HTERT RPE-1 (cell line): ENCODE data around the gene CACNA1B.
"Not testable (repeated sequence)": the region's sequence is repeated elsewhere in the genome, so short reads cannot be mapped to it uniquely, and the experiment has no call there.

Experiments
- in situ Hi-C: fragments of 300-500 bp; cut with MboI; formaldehyde crosslinking; loops from 4 replicates; pipeline ENCODE4 v1.14.3; 2020; ENCODE audit warnings: low sequenced_read_pairs

CACNA1B gene

GRCh38 chr9:138105561-138106505 lies 228.3 kb downstream of the CACNA1B start:
- in situ Hi-C loops: no loop called here

- in situ Hi-C loops: not testable (repeated sequence)
Observed at GRCh38 chr9:138107039-138107438, 229.5 kb downstream of the CACNA1B start.

GRCh38 chr9:138111607-138112006 lies 234.0 kb downstream of the CACNA1B start:
- in situ Hi-C loops: no loop called here

DNA sequence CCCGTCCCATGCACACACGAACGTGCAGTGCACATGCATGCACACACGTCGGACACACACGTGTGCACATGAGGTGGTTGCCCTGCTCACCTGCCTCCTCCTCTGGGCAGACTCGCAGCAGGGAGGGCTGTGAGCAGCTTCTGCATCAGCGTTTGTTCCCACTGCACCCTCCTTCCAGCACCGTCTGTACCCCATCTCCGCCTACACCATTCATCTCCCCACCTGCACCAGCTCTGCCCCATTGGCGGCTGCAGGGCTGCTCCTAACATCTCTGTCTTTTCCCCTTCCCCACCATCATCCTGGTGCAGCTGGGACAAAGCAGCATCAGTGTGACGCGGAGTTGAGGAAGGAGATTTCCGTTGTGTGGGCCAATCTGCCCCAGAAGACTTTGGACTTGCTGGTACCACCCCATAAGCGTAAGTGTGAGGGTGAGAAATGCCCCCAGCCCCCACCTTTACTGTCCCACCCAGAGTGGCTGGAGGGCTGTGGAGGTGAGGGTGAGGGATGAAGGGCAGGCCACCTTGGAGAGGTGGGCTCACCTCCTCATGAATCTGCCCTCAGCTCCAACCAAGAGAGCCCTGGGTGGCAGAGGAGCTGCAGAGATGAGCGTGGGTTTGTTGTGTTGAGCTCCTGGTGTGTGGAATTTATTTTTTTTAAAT lies 234.6 kb downstream of the CACNA1B start:
- in situ Hi-C loops: no loop called here

DNA sequence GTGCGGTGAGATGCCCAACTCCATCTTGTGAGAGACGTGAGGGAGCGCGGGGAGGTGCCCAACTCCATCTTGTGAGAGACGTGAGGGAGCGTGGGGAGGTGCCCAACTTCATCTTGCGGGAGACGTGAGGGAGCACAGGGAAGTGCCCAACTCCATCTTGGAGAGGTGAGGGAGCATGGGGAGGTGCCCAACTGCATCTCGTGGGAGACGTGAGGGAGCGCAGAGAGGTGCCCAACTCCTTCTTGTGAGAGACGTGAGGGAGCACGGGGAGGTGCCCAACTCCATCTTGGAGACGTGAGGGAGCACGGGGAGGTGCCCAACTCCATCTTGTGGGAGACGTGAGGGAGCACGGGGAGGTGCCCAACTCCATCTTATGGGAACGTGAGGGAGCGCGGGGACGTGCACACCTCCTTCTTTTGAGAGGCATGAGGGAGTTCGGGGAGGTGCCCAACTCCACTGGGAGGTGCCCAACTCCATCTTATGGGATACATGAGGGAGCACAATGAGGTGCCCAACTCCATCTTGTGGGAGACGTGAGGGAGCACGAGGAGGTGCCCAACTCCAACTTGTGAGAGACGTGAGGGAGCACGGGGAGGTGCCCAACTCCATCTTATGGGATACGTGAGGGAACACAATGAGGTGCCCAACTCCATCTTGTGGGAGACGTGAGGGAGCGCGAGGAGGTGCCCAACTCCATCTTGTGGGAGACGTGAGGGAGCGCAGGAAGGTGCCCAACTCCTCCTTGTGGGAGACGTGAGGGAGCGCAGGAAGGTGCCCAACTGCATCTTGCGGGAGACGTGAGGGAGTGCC lies 235.4 kb downstream of the CACNA1B start:
- in situ Hi-C loops: no loop called here

DNA sequence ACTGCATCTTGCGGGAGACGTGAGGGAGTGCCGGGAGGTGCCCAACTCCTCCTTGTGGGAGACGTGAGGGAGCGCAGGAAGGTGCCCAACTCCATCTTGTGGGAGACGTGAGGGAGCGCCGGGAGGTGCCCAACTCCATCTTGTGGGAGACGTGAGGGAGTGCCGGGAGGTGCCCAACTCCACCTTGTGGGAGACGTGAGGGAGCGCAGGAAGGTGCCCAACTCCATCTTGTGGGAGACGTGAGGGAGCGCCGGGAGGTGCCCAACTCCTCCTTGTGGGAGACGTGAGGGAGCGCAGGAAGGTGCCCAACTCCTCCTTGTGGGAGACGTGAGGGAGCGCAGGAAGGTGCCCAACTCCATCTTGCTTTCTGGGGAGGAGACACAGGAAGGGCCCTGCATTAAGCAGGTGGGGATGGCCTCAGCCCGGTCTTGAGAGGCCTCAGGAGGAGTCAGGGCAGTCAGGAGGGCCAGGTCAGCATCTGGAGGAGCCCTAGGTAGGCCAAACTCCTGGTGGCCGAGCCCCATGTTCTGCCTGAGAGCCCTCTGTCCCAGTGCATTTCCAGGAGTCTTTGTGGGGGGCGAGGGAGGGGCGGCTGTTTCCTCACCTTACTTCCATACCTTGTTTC lies 236.2 kb downstream of the CACNA1B start:
- in situ Hi-C loops: not testable (repeated sequence)

DNA sequence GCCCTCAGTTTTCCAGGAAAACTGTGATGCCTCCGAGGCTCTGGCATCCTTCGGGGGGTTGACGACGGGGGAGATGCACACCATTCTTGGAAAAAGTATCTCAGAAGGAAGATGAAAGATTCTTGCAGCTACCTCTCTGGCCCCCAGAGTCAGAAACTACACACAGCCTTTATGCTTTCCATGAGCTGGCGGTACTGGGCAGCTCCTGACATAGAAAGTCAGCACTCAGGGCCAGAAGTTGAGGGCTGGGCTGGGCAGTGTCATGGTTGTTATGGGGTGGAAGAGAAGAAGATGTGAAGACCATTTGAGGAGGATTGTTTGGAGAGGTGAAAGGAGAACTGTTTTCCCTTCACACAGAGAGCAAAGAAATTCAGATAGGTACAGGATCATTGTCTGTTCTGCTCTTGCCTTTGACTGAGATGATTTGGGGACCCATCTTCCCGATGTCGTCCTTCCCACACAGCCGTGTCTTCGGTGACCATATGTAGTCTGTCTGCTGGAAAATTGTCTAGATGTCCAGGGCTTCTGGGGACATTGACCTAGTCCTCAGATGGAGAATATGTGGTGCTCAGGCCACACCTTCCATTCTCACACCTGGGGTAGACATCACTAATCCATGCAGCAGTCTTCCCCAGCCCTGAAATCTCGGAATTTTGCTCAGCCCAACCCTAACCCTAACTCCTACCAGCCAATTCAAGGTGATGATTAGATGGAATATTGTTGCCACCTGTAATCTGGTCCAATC lies 237.1 kb downstream of the CACNA1B start:
- in situ Hi-C loops: no loop called here

GRCh38 chr9:138115506-138115905 lies 237.9 kb downstream of the CACNA1B start:
- in situ Hi-C loops: no loop called here

GRCh38 chr9:138116521-138116920 lies 238.9 kb downstream of the CACNA1B start:
- in situ Hi-C loops: no loop called here

DNA sequence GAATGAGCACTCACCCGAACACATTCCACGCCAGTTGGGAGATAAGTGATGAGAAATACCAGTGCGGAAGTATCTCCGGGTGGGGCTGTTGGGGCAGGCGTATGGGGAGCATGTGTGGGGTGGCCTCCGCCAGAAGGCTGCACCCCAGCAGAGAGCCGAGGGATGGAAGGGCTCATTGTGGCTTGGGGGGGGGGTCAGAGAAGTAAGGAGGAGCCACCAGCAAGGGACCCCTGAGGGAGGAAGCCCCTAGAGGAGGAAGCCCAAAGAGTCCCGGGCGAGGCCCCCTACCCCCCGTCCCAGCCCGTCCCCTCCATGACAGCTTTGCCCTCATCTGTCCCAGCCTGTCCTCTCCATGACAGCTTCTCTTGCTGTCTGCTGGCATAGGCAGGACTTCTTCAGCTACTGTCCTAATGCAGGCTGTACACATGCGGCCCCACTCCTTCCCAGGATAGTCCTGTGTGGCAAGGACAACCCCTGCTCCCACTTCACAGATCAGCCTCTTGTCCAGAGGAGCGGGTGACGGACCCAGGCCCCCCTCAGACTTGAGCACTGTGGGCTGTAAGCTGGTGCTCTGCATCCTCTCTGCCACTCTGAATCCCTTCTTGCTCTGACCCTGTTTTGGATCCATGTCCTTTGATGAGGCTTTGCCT lies 239.6 kb downstream of the CACNA1B start:
- in situ Hi-C loops: no loop called here

- in situ Hi-C loops: no loop called here
Observed at GRCh38 chr9:138117836-138118235, 240.3 kb downstream of the CACNA1B start.

DNA sequence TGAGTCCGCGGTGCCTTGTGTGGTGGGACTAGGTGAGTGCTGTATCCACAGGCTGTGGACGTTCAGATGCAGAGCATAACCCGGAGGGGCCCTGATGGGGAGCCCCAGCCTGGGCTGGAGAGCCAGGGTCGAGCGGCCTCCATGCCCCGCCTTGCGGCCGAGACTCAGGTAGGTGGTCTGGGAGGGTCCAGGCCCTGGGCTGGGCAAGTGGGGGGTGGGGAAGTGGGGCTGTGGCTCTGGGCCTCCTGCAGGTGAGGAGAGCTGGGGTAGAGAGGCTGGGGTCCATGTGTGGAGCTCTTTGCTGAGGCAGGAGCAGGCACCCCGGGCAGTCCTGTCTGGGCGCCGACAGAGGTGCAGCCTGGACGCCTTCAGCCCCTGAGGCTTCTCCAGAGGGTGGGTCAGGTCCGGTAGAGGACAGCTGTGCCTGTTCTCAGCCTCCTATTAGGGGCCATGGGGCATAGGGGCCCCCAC lies 241.1 kb downstream of the CACNA1B start:
- in situ Hi-C loops: no loop called here

- in situ Hi-C loops: no loop called here
Observed at GRCh38 chr9:138119202-138120027, 241.8 kb downstream of the CACNA1B start.

DNA sequence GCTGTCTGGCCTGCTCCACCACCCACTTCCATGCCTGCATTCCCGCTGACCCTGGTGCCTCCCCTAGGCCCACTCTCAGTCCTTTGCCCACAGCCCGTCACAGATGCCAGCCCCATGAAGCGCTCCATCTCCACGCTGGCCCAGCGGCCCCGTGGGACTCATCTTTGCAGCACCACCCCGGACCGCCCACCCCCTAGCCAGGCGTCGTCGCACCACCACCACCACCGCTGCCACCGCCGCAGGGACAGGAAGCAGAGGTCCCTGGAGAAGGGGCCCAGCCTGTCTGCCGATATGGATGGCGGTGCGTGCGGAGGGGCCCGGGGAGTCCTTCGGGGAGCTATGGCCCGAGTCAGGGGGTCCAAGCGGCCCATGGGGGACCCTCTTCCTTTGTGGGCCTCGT lies 242.5 kb downstream of the CACNA1B start:
- in situ Hi-C loops: no loop called here

- in situ Hi-C loops: no loop called here
Observed at GRCh38 chr9:138120511-138121437, 243.2 kb downstream of the CACNA1B start.

DNA sequence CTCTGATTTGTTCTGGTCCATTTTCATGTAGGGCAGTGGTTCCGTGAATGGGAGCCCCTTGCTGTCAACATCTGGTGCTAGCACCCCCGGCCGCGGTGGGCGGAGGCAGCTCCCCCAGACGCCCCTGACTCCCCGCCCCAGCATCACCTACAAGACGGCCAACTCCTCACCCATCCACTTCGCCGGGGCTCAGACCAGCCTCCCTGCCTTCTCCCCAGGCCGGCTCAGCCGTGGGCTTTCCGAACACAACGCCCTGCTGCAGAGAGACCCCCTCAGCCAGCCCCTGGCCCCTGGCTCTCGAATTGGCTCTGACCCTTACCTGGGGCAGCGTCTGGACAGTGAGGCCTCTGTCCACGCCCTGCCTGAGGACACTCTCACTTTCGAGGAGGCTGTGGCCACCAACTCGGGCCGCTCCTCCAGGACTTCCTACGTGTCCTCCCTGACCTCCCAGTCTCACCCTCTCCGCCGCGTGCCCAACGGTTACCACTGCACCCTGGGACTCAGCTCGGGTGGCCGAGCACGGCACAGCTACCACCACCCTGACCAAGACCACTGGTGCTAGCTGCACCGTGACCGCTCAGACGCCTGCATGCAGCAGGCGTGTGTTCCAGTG lies 244.0 kb downstream of the CACNA1B start:
- in situ Hi-C loops: no loop called here

DNA sequence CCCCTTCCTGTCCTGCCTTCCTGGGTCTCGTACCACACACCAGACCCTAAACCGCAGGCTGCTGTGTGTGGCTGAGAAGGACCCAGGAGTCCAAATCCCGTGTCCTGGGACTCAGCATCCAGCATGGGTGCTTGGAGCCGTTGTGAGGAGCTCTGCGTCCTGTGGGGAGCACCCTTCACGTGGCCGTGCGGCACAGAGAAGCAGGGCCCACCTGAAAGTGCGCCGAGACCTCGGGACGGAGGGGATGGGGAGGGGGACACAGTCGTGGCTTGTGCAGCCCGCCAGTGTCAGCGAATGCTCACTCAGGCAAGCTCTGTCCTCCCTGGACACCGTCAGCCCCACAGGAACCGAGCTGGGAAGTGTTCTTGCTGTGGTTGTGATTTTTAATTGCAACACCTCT lies 244.6 kb downstream of the CACNA1B start:
- in situ Hi-C loops: no loop called here
